NCI-H1930 (cell line): Measurements from ENCODE around the gene FAM107B.

Experiments used
- DNase-seq, 2 experiments: peaks; one replicate each; lab custom pipeline; 2025; lab: John Stamatoyannopoulos, UW

FAM107B gene

GRCh38 chr10:14556285-14556956 is 218.3 kb downstream of the FAM107B start:
- no peak for DNase-seq

- DNase-seq, result no peak
Measured at GRCh38 chr10:14555807-14556206, 218.9 kb downstream of the FAM107B start.

- DNase-seq, result no peak
Measured at GRCh38 chr10:14554491-14555205, 220.0 kb downstream of the FAM107B start.

- DNase-seq, result no peak
Measured at GRCh38 chr10:14554091-14554490, 220.6 kb downstream of the FAM107B start.

GRCh38 chr10:14553448-14553847 is 221.2 kb downstream of the FAM107B start:
- DNase-seq, result no peak

- no peak for DNase-seq
Measured at GRCh38 chr10:14552015-14552414, 222.7 kb downstream of the FAM107B start.

GRCh38 chr10:14550471-14550981 is 224.2 kb downstream of the FAM107B start:
- DNase-seq, result no peak

- DNase-seq, result no peak
Measured at GRCh38 chr10:14549496-14549895, 225.2 kb downstream of the FAM107B start.

GRCh38 chr10:14548970-14549369 is 225.7 kb downstream of the FAM107B start:
- no peak for DNase-seq

GRCh38 chr10:14548474-14548873 is 226.2 kb downstream of the FAM107B start:
- no peak for DNase-seq

- DNase-seq, result no peak
Measured at GRCh38 chr10:14547816-14548215, 226.9 kb downstream of the FAM107B start.

- no peak for DNase-seq
Measured at GRCh38 chr10:14545827-14546226, 228.9 kb downstream of the FAM107B start.

GRCh38 chr10:14543904-14544210 is 230.8 kb downstream of the FAM107B start:
- DNase-seq, result no peak

GRCh38 chr10:14543046-14543903 is 231.4 kb downstream of the FAM107B start:
- DNase-seq, result no peak

GRCh38 chr10:14541379-14541778 is 233.3 kb downstream of the FAM107B start:
- DNase-seq, result no peak

- DNase-seq, result no peak
Measured at GRCh38 chr10:14540611-14541010, 234.1 kb downstream of the FAM107B start.

GRCh38 chr10:14540062-14540461 is 234.6 kb downstream of the FAM107B start:
- DNase-seq, result no peak

GRCh38 chr10:14539176-14539575 is 235.5 kb downstream of the FAM107B start:
- no peak for DNase-seq

GRCh38 chr10:14536241-14537213 is 238.2 kb downstream of the FAM107B start:
- peak in 1 of 2 experiments; percentile 8 for DNase-seq

- no peak for DNase-seq
Measured at GRCh38 chr10:14535457-14536130, 239.1 kb downstream of the FAM107B start.

- no peak for DNase-seq
Measured at GRCh38 chr10:14534152-14534551, 240.5 kb downstream of the FAM107B start.
